ENCODE measurements around the gene MOB3B.

The MOB3B gene

GRCh38 chr9:27530915-27531755 is 1.5 kb upstream of the MOB3B start:
- Histone ChIP-seq H3K4me3 (ENCODE audit: low read depth, low read length) (no peak overlapping the region), H3K27ac (no peak overlapping the region), H3K27me3 (replicated peaks) (no peaks in the 10 kb centered on the region), H3K36me3 (replicated peaks) (no peaks in the 10 kb centered on the region)
- in situ Hi-C loops (cut with HindIII; ENCODE audit: low pct_ligation_motif_present, low sequenced_read_pairs) = no loop called here
- no peak for DNase-seq
- TF ChIP-seq CTCF (IDR thresholded peaks at IDR 0.05; ENCODE audit: low read depth, low read length, missing control alignments) = no peak

GRCh38 chr9:27528886-27529315 is 713 bp downstream of the MOB3B start:
- in situ Hi-C loops (cut with HindIII; ENCODE audit: low pct_ligation_motif_present, low sequenced_read_pairs) = no loop called here
- H3K4me3 ChIP-seq (ENCODE audit: low read depth, low read length) = peak overlapping the region; percentile 63
- H3K36me3 ChIP-seq (replicated peaks) = no peaks in the 10 kb centered on the region
- no peak for DNase-seq
- no peaks in the 10 kb centered on the region for H3K27me3 ChIP-seq (replicated peaks)
- H3K27ac ChIP-seq = no peak overlapping the region
- TF ChIP-seq CTCF (IDR thresholded peaks at IDR 0.05; ENCODE audit: low read depth, low read length, missing control alignments) = no peak

DNA sequence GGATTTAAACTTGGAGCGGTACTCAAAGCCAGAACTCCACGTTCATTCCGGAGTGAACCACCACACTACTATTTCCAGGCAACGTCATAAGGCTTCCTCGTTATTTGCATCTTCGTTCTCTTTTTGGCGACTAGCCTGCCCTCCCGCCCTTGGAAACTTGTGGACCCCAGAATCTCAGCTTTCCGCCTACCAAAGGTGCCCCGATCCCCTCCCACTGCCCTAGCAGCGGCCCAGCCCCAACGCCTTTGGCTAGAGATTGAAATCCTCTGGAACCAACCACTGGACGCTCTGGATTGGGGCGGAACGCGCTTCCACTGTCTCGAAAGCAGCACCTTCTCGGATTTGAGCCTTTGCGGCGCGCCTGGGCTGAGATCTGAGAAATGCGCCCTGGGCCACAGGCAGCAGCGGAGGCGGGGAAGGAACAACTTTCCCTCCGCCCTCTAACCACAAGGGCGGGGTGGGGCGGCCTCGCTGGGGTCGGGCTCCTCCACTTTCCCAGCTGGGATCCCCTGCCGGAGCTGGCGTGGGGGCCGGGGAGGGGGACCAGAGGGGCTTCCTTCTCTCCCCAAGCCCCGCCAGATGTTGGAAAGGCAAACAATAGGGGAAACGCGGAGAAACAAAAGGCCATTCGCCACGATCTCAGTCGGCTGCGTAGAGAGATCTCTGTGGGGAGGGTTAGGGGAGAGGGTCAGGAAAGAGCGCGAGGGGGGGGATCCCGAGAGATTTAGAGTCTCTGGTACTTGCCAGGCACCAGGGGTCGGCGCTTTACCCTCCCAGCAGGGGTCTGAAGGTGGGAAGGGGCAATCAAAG is 1.3 kb downstream of the MOB3B start:
- peak overlapping the region; percentile 63 for H3K4me3 ChIP-seq (ENCODE audit: low read depth, low read length)
- DNase-seq = peak; percentile 53
- TF ChIP-seq CTCF (IDR thresholded peaks at IDR 0.05; ENCODE audit: low read depth, low read length, missing control alignments) = no peak
- in situ Hi-C loops (cut with HindIII; ENCODE audit: low pct_ligation_motif_present, low sequenced_read_pairs) = no loop called here
- no peaks in the 10 kb centered on the region for H3K36me3 ChIP-seq (replicated peaks)
- H3K27ac ChIP-seq = no peak overlapping the region
- H3K27me3 ChIP-seq (replicated peaks) = no peaks in the 10 kb centered on the region

DNA sequence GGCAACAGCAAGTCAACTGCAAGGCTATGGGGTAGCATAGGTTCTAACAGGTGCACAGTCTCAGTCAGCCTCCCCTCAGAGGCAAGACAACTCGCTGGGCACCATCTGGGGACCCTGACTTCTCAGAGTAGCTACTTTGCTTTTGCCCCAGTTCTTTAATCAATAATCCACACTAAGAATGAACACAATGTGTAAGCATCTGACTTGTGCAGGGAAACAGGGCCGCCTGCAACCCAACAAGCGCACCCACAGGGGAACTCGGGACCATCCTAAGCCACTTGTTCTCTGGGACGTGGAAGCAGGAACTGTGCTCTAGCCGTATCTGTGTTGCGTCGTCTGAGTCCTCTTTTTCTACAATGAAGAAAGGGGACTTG is 1.9 kb downstream of the MOB3B start:
- no peaks in the 10 kb centered on the region for H3K36me3 ChIP-seq (replicated peaks)
- no peak for DNase-seq
- H3K4me3 ChIP-seq (ENCODE audit: low read depth, low read length) = peak overlapping the region; percentile 63
- in situ Hi-C loops (cut with HindIII; ENCODE audit: low pct_ligation_motif_present, low sequenced_read_pairs) = no loop called here
- no peak for TF ChIP-seq CTCF (IDR thresholded peaks at IDR 0.05; ENCODE audit: low read depth, low read length, missing control alignments)
- no peak overlapping the region for H3K27ac ChIP-seq
- H3K27me3 ChIP-seq (replicated peaks) = no peaks in the 10 kb centered on the region

DNA sequence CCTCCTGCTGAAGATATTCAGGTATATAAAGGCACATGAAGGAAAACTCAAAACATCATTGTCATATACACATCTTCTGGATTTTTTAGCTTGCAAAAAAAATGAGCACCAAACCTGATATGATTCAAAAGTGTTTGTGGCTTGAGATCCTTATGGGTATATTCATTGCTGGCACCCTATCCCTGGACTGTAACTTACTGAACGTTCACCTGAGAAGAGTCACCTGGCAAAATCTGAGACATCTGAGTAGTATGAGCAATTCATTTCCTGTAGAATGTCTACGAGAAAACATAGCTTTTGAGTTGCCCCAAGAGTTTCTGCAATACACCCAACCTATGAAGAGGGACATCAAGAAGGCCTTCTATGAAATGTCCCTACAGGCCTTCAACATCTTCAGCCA is 5.4 kb downstream of the MOB3B start, which contains the start of gene IFNK:
Gene IFNK, plus strand, starts transcription at position 55 of the 400 bp plus-strand sequence. Its CDS starts 47 bp downstream, at position 102.
- Histone ChIP-seq H3K27me3 (replicated peaks) (no peaks in the 10 kb centered on the region), H3K4me3 (ENCODE audit: low read depth, low read length) (no peak within 1 kb of the TSS), H3K36me3 (replicated peaks) (no peaks in the 10 kb centered on the region), H3K27ac (no peak within 1 kb of the TSS)
- in situ Hi-C loops (cut with HindIII; ENCODE audit: low pct_ligation_motif_present, low sequenced_read_pairs) = loop anchor here (25.0 kb wide), 1 partner anchor 187 kb away; no protein-coding TSS in a partner anchor
- DNase-seq = no peak
- no peak for TF ChIP-seq CTCF (IDR thresholded peaks at IDR 0.05; ENCODE audit: low read depth, low read length, missing control alignments)

Measured in brain microvascular endothelial cell (primary cell).